AG04449 (cell line): ENCODE data around the gene CCDC171.

Experiments
- CTCF ChIA-PET: fragments of 350-600 bp; formaldehyde crosslinking; extraction: SDS; loops from one replicate; lab custom pipeline; 2021; ENCODE audit warnings: antibody characterized with exemption; lab: Yijun Ruan, JAX
- POLR2A ChIA-PET: fragments of 400-600, 350-600 bp; formaldehyde crosslinking; extraction: SDS; loops from one replicate; lab custom pipeline; 2020; ENCODE audit warnings: antibody characterized with exemption, inconsistent platforms; lab: Yijun Ruan, JAX
- DNase-seq: peaks from one replicate; pipeline ENCODE4 v3.0.0-alpha.2; 2010; ENCODE audit warnings: low read depth, low spot score
- H3K4me3 ChIP-seq: 2 replicates; pipeline ENCODE4 v1.5.1; 2011; ENCODE audit warnings: low read depth, mild to moderate bottlenecking, control low read depth, low read length
- CTCF ChIP-seq: IDR thresholded peaks from one replicate; pipeline ENCODE4 v1.5.1; 2011; ENCODE audit warnings: mild to moderate bottlenecking, moderate library complexity, low read length, control low read depth, inconsistent platforms; ENCODE audit not compliant: insufficient read depth; ENCODE audit errors: missing control alignments

The CCDC171 gene

GRCh38 chr9:15512889-15513288 is 40.0 kb upstream of the CCDC171 start:
- POLR2A ChIA-PET: no interaction called here
- CTCF ChIA-PET: interaction anchor here (0.8 kb wide), 1 partner anchor 8 kb away, joined by 3 read pairs; no protein-coding TSS in a partner anchor
- no peak for TF ChIP-seq CTCF
- no peak overlapping the region for H3K4me3 ChIP-seq
- no peak for DNase-seq

DNA sequence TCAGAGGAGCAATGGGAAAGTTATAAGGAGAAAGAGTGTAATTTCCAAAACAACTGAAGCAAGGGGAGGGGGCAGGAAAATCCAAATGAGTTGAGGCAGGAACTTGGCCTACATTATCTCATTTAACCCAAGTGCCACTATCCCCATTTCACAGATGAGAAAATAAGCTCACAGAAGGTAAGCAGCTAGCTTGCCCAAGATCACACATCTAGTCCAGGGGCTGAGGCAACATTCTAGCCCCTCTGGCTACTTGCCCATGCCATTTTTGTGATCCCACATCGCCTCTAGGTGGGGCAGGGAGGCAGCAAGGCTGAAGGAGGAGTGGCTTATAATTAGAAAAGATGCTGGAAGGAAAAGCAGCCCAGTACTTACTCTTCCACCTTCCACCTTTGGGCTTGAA is 39.5 kb upstream of the CCDC171 start:
- no peak overlapping the region for H3K4me3 ChIP-seq
- no peak for DNase-seq
- ChIA-PET CTCF (interaction anchor here (0.7 to 0.8 kb wide), 3 partner anchors 8 to 91 kb away, joined by 3 read pairs; no protein-coding TSS in a partner anchor), POLR2A (no interaction called here)
- peak; percentile 12 for TF ChIP-seq CTCF

GRCh38 chr9:15519831-15520230 is 33.0 kb upstream of the CCDC171 start:
- TF ChIP-seq CTCF: no peak
- CTCF ChIA-PET: no interaction called here
- H3K4me3 ChIP-seq: no peak overlapping the region
- no peak for DNase-seq
- POLR2A ChIA-PET: no interaction called here

GRCh38 chr9:15521254-15521653 is 31.6 kb upstream of the CCDC171 start:
- H3K4me3 ChIP-seq: no peak overlapping the region
- POLR2A ChIA-PET: no interaction called here
- no peak for DNase-seq
- TF ChIP-seq CTCF: no peak
- CTCF ChIA-PET: no interaction called here

GRCh38 chr9:15522130-15522755 is 30.6 kb upstream of the CCDC171 start:
- POLR2A ChIA-PET: no interaction called here
- CTCF ChIA-PET: no interaction called here
- no peak for TF ChIP-seq CTCF
- no peak for DNase-seq
- no peak overlapping the region for H3K4me3 ChIP-seq

DNA sequence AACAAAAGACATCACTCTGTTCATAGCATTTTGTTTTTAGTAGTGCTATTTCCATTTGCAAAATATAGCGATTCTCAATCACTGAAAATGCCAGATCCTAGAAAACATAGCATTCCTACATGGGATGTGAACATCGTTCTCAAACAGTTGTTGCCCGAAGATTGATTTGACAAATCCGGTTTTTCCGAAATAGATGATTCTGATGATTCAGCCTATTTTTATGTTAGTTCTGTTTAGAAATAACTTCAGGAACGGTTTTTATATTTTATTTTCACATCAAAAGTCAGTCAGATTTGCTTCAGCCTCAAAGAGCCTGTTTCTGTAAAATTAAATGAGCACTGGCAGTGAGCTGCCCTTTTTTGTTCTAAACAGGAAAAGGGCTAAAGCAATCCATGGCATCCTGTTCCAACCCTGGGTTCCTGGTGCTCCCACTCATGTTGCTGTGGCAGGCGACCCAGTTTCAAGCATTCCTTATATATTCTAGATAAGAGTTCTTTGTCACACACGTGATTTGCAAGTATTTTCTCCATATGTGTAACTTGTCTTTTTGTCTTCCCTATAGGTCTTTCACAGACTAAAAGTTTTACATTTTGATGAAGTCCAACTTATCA is 27.9 kb upstream of the CCDC171 start:
- ChIA-PET POLR2A (no interaction called here), CTCF (interaction anchor here (1.5 kb wide), 1 partner anchor 9 kb away, joined by 3 read pairs; no protein-coding TSS in a partner anchor)

More for the DNA sequence above, 27.9 kb upstream of the CCDC171 start:
- H3K4me3 ChIP-seq: no peak overlapping the region
- TF ChIP-seq CTCF: no peak
- DNase-seq: no peak
